Hepatocyte (in vitro differentiated cells): ENCODE measurements around the gene ARFIP1.

Experiments
- EZH2phosphoT487 ChIP-seq: fragments of 200-600 bp; sonication (generic); IDR thresholded peaks from one replicate; pipeline ENCODE4 v1.6.1; 2018; ENCODE audit warnings: antibody characterized with exemption, mild to moderate bottlenecking, low read depth, moderate library complexity; ENCODE audit not compliant: unreplicated experiment, severe bottlenecking
- TF ChIP-seq, protein P1 (sequence below): fragments of 200-600 bp; sonication (generic); IDR thresholded peaks from 2 replicates; pipeline ENCODE4 v1.5.1; 2016; ENCODE audit warnings: antibody characterized with exemption, mild to moderate bottlenecking; ENCODE audit not compliant: poor library complexity

- TF ChIP-seq, protein P1, sequence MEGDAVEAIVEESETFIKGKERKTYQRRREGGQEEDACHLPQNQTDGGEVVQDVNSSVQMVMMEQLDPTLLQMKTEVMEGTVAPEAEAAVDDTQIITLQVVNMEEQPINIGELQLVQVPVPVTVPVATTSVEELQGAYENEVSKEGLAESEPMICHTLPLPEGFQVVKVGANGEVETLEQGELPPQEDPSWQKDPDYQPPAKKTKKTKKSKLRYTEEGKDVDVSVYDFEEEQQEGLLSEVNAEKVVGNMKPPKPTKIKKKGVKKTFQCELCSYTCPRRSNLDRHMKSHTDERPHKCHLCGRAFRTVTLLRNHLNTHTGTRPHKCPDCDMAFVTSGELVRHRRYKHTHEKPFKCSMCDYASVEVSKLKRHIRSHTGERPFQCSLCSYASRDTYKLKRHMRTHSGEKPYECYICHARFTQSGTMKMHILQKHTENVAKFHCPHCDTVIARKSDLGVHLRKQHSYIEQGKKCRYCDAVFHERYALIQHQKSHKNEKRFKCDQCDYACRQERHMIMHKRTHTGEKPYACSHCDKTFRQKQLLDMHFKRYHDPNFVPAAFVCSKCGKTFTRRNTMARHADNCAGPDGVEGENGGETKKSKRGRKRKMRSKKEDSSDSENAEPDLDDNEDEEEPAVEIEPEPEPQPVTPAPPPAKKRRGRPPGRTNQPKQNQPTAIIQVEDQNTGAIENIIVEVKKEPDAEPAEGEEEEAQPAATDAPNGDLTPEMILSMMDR, result no peak
- TF ChIP-seq EZH2phosphoT487, result no peak
Observed at GRCh38 chr4:152747444-152747843, 32.3 kb upstream of the ARFIP1 start.
